ENCODE data around the gene INTS3.

The INTS3 gene

DNA sequence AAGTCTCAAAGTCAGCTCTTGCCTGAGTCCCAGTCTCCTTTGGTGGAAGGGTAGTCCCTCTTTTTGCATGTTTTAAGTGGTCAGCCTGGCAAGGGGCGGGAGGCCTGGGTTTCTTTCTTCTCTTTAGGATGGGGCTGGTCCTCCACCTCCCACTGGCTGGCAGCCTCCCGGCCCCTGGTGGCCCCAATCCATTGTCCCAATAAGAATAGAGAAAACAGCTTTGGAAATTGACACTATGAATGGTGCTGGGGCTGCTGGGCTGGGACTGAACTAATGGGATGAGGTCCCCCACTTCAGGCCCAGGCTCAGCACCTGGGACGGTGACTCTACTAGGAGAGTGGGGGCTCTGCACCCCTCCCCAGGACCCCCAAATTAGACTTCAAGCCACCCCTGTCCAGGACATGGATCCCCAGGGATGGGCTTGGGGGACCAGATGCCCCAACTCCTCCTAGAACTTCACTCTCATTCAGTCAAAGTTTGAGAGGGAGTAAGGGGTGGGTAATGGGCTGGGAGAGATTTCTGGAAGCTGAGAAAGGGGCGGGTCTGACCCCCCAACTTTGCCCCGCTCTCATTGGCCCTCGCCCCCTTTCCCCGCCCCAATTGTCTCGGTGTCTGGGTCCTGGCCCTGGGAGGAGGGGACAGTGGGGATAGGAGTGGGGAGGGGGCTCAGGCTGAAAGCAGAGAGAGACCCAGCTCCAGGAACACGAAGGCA lies 65.6 kb downstream of the INTS3 start:
- in situ Hi-C loops (cut with MboI; ENCODE audit: low sequenced_read_pairs, unreplicated experiment) = loop anchor here (10.0 kb wide), 1 partner anchor 191 kb away; the partner anchor contains the start of gene RAB13
- TF ChIP-seq, protein P1, sequence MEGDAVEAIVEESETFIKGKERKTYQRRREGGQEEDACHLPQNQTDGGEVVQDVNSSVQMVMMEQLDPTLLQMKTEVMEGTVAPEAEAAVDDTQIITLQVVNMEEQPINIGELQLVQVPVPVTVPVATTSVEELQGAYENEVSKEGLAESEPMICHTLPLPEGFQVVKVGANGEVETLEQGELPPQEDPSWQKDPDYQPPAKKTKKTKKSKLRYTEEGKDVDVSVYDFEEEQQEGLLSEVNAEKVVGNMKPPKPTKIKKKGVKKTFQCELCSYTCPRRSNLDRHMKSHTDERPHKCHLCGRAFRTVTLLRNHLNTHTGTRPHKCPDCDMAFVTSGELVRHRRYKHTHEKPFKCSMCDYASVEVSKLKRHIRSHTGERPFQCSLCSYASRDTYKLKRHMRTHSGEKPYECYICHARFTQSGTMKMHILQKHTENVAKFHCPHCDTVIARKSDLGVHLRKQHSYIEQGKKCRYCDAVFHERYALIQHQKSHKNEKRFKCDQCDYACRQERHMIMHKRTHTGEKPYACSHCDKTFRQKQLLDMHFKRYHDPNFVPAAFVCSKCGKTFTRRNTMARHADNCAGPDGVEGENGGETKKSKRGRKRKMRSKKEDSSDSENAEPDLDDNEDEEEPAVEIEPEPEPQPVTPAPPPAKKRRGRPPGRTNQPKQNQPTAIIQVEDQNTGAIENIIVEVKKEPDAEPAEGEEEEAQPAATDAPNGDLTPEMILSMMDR (IDR thresholded peaks at IDR 0.05; ENCODE audit: borderline replicate concordance, control extremely low read depth, extremely low read depth, insufficient read depth, missing control alignments) = no peak
- DNase-seq (ENCODE audit: low spot score) = peak; percentile 12

DNA sequence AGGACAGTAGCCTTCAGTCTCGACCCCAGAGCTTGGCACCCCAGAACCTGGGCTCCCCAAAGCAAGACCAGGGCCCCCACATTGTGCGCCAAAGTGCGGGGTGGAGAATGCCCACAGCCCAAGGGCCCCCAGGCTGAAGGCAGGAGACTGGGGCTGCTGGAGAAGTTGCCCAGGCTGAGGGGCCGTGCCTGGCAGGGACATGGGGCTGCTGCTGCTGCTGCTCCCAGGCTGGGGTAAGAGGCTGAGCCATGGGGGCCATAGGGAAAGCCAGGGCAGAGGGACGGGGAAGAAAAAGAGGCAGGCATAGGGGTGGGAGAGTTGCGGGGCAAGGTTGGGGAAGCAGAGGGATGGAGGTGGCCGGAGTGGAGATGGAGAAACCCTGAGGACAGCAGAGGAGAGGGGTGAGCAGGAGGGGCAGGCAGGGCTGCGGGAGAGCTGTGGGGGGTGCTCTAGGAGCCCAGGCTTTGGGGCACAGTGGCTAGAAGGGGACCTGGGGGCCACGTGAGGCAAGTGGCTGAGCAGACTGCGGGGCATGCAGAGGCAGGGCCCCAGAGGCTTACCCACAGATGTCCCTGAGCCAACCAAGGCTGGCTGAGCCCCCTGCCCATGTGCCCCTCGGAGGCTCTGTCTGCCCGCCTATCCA lies 66.2 kb downstream of the INTS3 start:
- no peak for DNase-seq (ENCODE audit: low spot score)
- TF ChIP-seq, protein P1 (IDR thresholded peaks at IDR 0.05; ENCODE audit: borderline replicate concordance, control extremely low read depth, extremely low read depth, insufficient read depth, missing control alignments) = no peak
- in situ Hi-C loops (cut with MboI; ENCODE audit: low sequenced_read_pairs, unreplicated experiment) = loop anchor here (10.0 kb wide), 1 partner anchor 191 kb away; the partner anchor contains the start of gene RAB13

DNA sequence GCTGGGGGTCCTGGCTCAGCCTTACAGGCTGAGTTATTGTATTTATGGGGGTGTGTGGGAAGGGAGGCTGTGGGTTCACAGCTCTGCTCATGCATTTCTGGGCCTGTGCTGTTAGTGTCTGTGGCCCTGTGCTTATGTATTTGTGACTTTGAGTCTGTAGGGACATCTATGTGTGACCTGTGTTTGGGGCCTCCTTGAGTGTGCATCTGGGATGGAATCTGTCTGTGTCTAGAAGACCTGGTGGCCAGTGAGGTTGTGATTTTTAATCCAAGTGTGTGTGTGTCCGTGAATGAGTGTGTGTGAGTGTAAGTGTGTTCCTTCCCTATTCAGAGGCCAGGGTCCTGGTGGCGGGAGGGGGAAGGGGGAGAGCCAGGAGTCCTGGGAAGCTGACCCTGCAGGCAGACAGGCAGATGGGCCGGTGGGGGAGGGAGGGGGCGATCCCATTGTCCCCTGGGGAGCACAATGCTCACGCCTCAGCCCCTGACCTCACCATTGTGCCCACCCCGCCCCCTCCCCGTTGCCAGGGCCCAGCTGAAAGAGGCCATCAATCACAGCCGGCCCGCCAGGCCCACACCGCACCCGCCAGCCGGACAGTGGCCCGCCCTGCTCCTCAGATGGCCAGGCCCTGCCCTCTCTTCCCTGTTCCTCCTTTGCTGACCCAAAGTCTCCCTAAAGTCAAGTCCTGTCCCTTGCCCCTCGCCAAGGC lies 66.9 kb downstream of the INTS3 start:
- TF ChIP-seq, protein P1 (IDR thresholded peaks at IDR 0.05; ENCODE audit: borderline replicate concordance, control extremely low read depth, extremely low read depth, insufficient read depth, missing control alignments) = no peak
- DNase-seq (ENCODE audit: low spot score) = no peak
- in situ Hi-C loops (cut with MboI; ENCODE audit: low sequenced_read_pairs, unreplicated experiment) = loop anchor here (10.0 kb wide), 1 partner anchor 190 kb away; the partner anchor contains the start of gene RAB13

DNA sequence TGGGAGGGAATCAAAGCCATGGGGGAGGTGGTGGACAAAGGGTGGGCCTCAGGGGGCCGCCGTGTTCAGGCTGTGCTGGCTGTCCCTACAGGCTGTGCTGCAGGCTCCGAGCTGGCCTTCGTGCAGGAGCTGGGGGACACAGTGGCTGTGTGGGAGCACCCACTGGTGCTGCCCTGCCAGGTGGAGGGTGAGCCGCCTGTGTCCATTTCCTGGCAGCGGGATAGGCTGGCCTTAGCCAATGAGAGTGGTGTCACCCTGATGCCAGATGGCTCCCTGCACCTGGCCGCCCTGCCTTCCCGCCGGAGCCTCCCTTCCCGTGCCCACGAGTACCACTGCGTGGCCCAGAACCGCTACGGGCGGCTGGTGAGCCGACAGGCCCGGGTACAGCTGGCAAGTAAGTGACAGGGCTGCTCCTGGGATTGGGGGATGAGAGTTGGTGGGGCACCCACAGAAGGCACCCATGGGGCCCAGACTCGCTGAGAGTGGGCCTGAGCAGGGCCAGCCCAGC lies 67.5 kb downstream of the INTS3 start:
- TF ChIP-seq, protein P1 (IDR thresholded peaks at IDR 0.05; ENCODE audit: borderline replicate concordance, control extremely low read depth, extremely low read depth, insufficient read depth, missing control alignments) = no peak
- in situ Hi-C loops (cut with MboI; ENCODE audit: low sequenced_read_pairs, unreplicated experiment) = loop anchor here (10.0 kb wide), 1 partner anchor 189 kb away; the partner anchor contains the start of gene RAB13
- DNase-seq (ENCODE audit: low spot score) = no peak

DNA sequence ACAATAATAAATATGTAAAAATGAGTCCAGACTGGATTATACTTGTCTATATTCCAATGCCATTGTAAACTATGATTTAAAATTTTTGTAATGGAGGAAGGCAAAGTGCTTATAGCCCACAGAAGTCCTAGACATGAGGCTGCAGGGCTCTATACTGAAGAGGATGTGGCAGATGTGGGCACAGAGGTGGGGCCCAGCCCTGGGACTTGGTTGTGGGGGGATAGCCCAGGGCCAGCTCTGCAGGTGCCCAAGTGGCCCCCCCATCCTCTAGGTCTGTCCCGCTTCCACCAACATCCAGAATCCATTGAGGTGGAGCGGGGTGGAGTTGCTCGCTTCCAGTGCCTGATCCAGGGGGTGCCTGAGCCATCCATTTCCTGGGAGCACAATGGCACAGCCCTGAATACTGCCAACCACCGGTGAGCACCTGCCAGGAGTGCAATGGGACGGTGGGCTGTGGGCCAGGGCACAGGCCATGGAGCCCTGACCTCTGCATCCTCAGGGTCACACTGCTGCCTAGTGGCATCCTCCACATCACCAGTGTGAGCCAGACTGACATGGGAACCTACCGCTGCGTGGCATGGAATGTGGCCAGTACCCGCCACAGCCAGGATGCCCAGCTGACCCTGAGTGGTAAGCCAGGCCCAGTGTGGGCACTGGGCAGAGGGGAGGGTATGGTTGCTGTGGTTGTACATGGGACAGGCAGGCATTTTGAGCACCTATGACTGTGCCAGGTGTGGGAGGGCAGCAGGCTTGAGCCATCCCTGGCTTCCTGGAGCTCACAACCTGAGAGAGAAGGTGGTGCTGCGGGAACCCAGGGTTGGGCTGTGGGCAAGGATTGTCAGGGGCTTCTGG lies 68.3 kb downstream of the INTS3 start:
- in situ Hi-C loops (cut with MboI; ENCODE audit: low sequenced_read_pairs, unreplicated experiment) = loop anchor here (10.0 kb wide), 1 partner anchor 189 kb away; the partner anchor contains the start of gene RAB13

More for the DNA sequence above, 68.3 kb downstream of the INTS3 start:
- DNase-seq (ENCODE audit: low spot score) = no peak
- TF ChIP-seq, protein P1 (IDR thresholded peaks at IDR 0.05; ENCODE audit: borderline replicate concordance, control extremely low read depth, extremely low read depth, insufficient read depth, missing control alignments) = no peak

Data from GM13976 (cell line).